Endothelial cell of umbilical vein (primary cell): ENCODE measurements around the gene AEBP1. TPM values are rescaled to one million over a fixed set of nuclear protein-coding genes. Genes with fewer than 3 reads are reported as not detected.

Experiments used
- BruUV-seq: library from RNA; stranded (reverse); fragments of 400-500 nt; replicated peaks from 2 replicates; lab custom pipeline; 2021; lab: Mats Ljungman, UMichigan
- CTCF ChIA-PET: fragments of 300-600, 350-600 bp; sonication (Branson Sonifier 250); formaldehyde crosslinking; loops from one replicate; lab custom pipeline; 2021; ENCODE audit warnings: antibody characterized with exemption, inconsistent platforms; lab: Charles Lee
- POLR2A ChIA-PET: fragments of 300-600, 350-600 bp; sonication (Branson Sonifier 250); formaldehyde crosslinking; loops from one replicate; lab custom pipeline; 2021; ENCODE audit warnings: antibody characterized with exemption, inconsistent platforms; lab: Charles Lee
- DNase-seq: peaks from one replicate; pipeline ENCODE4 v3.0.0-alpha.2; 2011; ENCODE audit warnings: low read depth, low spot score
- FAIRE-seq: peaks from 2 replicates; lab custom pipeline; 2011; peaks lifted over from hg19 to GRCh38; lab: Jason Lieb, UNC
- H2AFZ ChIP-seq: 2 replicates; pipeline ENCODE4 v1.6.0; 2012; ENCODE audit warnings: low read depth, low read length, control low read depth, inconsistent platforms
- H3K27ac ChIP-seq: 2 replicates; pipeline ENCODE4 v1.5.1; 2011; ENCODE audit warnings: low read depth, mild to moderate bottlenecking, control low read depth, low read length, moderate library complexity; ENCODE audit not compliant: insufficient read depth
- H3K27me3 ChIP-seq, 2 experiments: 2 replicates each; pipeline versions ENCODE4 v1.6.0 to v1.6.1; 2011; ENCODE audit warnings: low read length in 2 of 2, mixed read lengths in 1 of 2; ENCODE audit not compliant: control insufficient read depth in 2 of 2, insufficient read depth in 2 of 2
- H3K36me3 ChIP-seq, 2 experiments: 2 replicates in 1 of 2; 3 replicates in 1 of 2; pipeline ENCODE4 v1.5.1; 2011; ENCODE audit warnings: low read length in 2 of 2, mild to moderate bottlenecking in 1 of 2, moderate library complexity in 1 of 2; ENCODE audit not compliant: control insufficient read depth in 2 of 2, insufficient read depth in 2 of 2; ENCODE audit errors: extremely low read depth in 1 of 2
- H3K4me1 ChIP-seq: 3 replicates; pipeline ENCODE4 v1.5.1; 2011; ENCODE audit warnings: mild to moderate bottlenecking, low read length; ENCODE audit not compliant: control insufficient read depth, insufficient read depth; ENCODE audit errors: extremely low read depth
- H3K4me2 ChIP-seq: 2 replicates; pipeline ENCODE4 v1.6.1; 2011; ENCODE audit warnings: low read length, control low read depth, mixed read lengths; ENCODE audit not compliant: insufficient read depth
- H3K4me3 ChIP-seq, 3 experiments: fragments of 200-600 bp in 1 of 3; sonication (generic), shearing (Covaris generic) in 1 of 3; replicated peaks in 1 of 3; 2 replicates each; pipeline ENCODE4 v1.5.1; 2011 to 2016; ENCODE audit warnings: control low read depth in 3 of 3, low read length in 3 of 3, mild to moderate bottlenecking in 2 of 3, inconsistent platforms in 1 of 3, low read depth in 1 of 3, moderate library complexity in 1 of 3; ENCODE audit not compliant: insufficient read depth in 1 of 3
- H3K79me2 ChIP-seq: 2 replicates; pipeline ENCODE4 v1.6.0; 2012; ENCODE audit warnings: low read length, inconsistent platforms; ENCODE audit not compliant: control insufficient read depth, insufficient read depth
- H3K9ac ChIP-seq: replicated peaks from 2 replicates; pipeline ENCODE3; 2011; ENCODE audit warnings: low read length, control low read depth; ENCODE audit not compliant: insufficient read depth; ENCODE audit errors: extremely low read depth
- H3K9me1 ChIP-seq: replicated peaks from 3 replicates; pipeline ENCODE4 v1.6.0; 2011; ENCODE audit warnings: mild to moderate bottlenecking, low read length; ENCODE audit not compliant: control insufficient read depth, insufficient read depth; ENCODE audit errors: extremely low read depth
- H3K9me3 ChIP-seq: replicated peaks from 2 replicates; pipeline ENCODE4 v1.5.1; 2012; ENCODE audit warnings: low read length, inconsistent platforms; ENCODE audit not compliant: control insufficient read depth, insufficient read depth
- H4K20me1 ChIP-seq: replicated peaks from 2 replicates; pipeline ENCODE3; 2011; ENCODE audit warnings: mild to moderate bottlenecking, low read length; ENCODE audit not compliant: control insufficient read depth, insufficient read depth; ENCODE audit errors: extremely low read depth
- CTCF ChIP-seq, 2 donors: IDR thresholded peaks; 1 replicate in 1 of 2; 2 replicates in 1 of 2; pipeline ENCODE4 v1.5.1; 2011; ENCODE audit warnings: low read length in 2 of 2, mild to moderate bottlenecking in 2 of 2, moderate library complexity in 2 of 2, control low read depth in 1 of 2, inconsistent platforms in 1 of 2, low read depth in 1 of 2; ENCODE audit not compliant: insufficient read depth in 1 of 2; ENCODE audit errors: extremely low read depth in 1 of 2
- EZH2 ChIP-seq: IDR thresholded peaks from 2 replicates; pipeline ENCODE4 v1.6.1; 2012; ENCODE audit warnings: borderline replicate concordance, low read depth, mild to moderate bottlenecking, moderate library complexity, low read length, inconsistent platforms; ENCODE audit not compliant: severe bottlenecking
- FOS ChIP-seq: IDR thresholded peaks from 2 replicates; pipeline ENCODE4 v1.6.1; 2011; ENCODE audit warnings: mild to moderate bottlenecking, low read length, moderate library complexity, borderline replicate concordance; ENCODE audit not compliant: insufficient read depth
- GATA2 ChIP-seq: IDR thresholded peaks from 2 replicates; pipeline ENCODE4 v1.7.0; 2011; ENCODE audit warnings: low read depth, mild to moderate bottlenecking, moderate library complexity, mixed read lengths, low read length; ENCODE audit not compliant: insufficient read length, insufficient read depth
- JUN ChIP-seq: IDR thresholded peaks from 2 replicates; pipeline ENCODE4 v1.6.1; 2011; ENCODE audit warnings: borderline replicate concordance, low read depth; ENCODE audit not compliant: insufficient read length, insufficient read depth
- MYC ChIP-seq: IDR thresholded peaks from one replicate; pipeline ENCODE4 v1.6.1; 2011; ENCODE audit warnings: mild to moderate bottlenecking, low read depth, low read length
- POLR2A ChIP-seq: IDR thresholded peaks from 2 replicates; pipeline ENCODE4 v1.6.1; 2012; ENCODE audit warnings: low read depth, mild to moderate bottlenecking, control low read depth, low read length
- POLR2AphosphoS5 ChIP-seq: IDR thresholded peaks from 2 replicates; pipeline ENCODE4 v1.6.1; 2012; ENCODE audit warnings: low read depth, mild to moderate bottlenecking, control low read depth, low read length, moderate library complexity; ENCODE audit not compliant: insufficient read depth
- dilution Hi-C: fragments of 300-500 bp; cut with MboI; formaldehyde crosslinking; loops from one replicate; pipeline ENCODE4 v1.15.0; 2019; ENCODE audit warnings: low sequenced_read_pairs; ENCODE audit not compliant: extremely low pct_ligation_motif_present
- intact Hi-C: fragments of 100-400 bp; cut with micrococcal nuclease; formaldehyde crosslinking; loops from one replicate; pipeline ENCODE4 v1.10.0; 2022
- polyA plus RNA-seq, 4 experiments: library from polyadenylated mRNA; depleted of rRNA in 3 of 4; stranded (reverse) in 3 of 4; unstranded in 1 of 4; fragments of >200 nt; gene quantifications; 2 replicates each; pipeline versions ENCODE4 v1.2.1 to v1.2.3, GENCODE V29; 2011 to 2012; ENCODE audit warnings: missing spikeins in 1 of 4
- total RNA-seq: library from RNA; stranded (reverse); gene quantifications from 2 replicates; pipeline ENCODE4 v1.2.3, GENCODE V29; 2021
- TF ChIP-seq, protein P1 (sequence below): IDR thresholded peaks from 2 replicates; pipeline ENCODE4 v1.6.1; 2011; ENCODE audit not compliant: insufficient read depth, insufficient read length

Gene AEBP1
- total and polyA plus RNA-seq, 2 donors (not counting 3 experiments of a cell fraction or from before 2014, with no cell fraction given) = 20.6 to 48.0 TPM

GRCh38 chr7:44106311-44107065 is 2.3 kb downstream of the AEBP1 start:
- no TSS peak for BruUV-seq
- TF ChIP-seq MYC = no peak
- TF ChIP-seq, protein P1, sequence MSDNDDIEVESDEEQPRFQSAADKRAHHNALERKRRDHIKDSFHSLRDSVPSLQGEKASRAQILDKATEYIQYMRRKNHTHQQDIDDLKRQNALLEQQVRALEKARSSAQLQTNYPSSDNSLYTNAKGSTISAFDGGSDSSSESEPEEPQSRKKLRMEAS = no peak
- TF ChIP-seq GATA2 = no peak
- TF ChIP-seq EZH2 = no peak
- TF ChIP-seq POLR2A = no peak
- no peak for TF ChIP-seq FOS
- TF ChIP-seq POLR2AphosphoS5 = no peak
- no peak for TF ChIP-seq JUN
- TF ChIP-seq CTCF (IDR thresholded peaks at IDR 0.05; ENCODE audit: extremely low read depth in 1 of 2, insufficient read depth in 1 of 2, low read depth in 1 of 2, low read length in 2 of 2) = no peak
- H3K4me2 ChIP-seq = no peak overlapping the region
- DNase-seq (no peak), FAIRE-seq (no peak)
- H3K4me1 ChIP-seq = peaks cover 3% of the 10 kb centered on the region
- H4K20me1 ChIP-seq = no peaks in the 10 kb centered on the region
- H3K36me3 ChIP-seq = no peaks in the 10 kb centered on the region
- H3K27ac ChIP-seq = no peak overlapping the region
- dilution Hi-C loops = no loop called here
- ChIA-PET POLR2A (no interaction called here), CTCF (interaction anchor here (2.1 to 2.8 kb wide), 3 partner anchors 16 to 34 kb away, joined by 6 to 17 read pairs (median 7); partner anchors contain the start of gene POLD2)
- H3K9me1 ChIP-seq = no peaks in the 10 kb centered on the region
- no peak overlapping the region for H3K4me3 ChIP-seq
- intact Hi-C loops = no loop called here
- no peak overlapping the region for H2AFZ ChIP-seq
- peaks cover 5% of the 10 kb centered on the region for H3K79me2 ChIP-seq
- H3K9me3 ChIP-seq = no peaks in the 10 kb centered on the region
- H3K9ac ChIP-seq = no peak overlapping the region
- H3K27me3 ChIP-seq = no peaks in the 10 kb centered on the region
